ENCODE measurements around the gene CACNG3.
"Not testable (repeated sequence)": the region's sequence is repeated elsewhere in the genome, so short reads cannot be mapped to it uniquely, and the experiment has no call there.

Gene CACNG3

DNA sequence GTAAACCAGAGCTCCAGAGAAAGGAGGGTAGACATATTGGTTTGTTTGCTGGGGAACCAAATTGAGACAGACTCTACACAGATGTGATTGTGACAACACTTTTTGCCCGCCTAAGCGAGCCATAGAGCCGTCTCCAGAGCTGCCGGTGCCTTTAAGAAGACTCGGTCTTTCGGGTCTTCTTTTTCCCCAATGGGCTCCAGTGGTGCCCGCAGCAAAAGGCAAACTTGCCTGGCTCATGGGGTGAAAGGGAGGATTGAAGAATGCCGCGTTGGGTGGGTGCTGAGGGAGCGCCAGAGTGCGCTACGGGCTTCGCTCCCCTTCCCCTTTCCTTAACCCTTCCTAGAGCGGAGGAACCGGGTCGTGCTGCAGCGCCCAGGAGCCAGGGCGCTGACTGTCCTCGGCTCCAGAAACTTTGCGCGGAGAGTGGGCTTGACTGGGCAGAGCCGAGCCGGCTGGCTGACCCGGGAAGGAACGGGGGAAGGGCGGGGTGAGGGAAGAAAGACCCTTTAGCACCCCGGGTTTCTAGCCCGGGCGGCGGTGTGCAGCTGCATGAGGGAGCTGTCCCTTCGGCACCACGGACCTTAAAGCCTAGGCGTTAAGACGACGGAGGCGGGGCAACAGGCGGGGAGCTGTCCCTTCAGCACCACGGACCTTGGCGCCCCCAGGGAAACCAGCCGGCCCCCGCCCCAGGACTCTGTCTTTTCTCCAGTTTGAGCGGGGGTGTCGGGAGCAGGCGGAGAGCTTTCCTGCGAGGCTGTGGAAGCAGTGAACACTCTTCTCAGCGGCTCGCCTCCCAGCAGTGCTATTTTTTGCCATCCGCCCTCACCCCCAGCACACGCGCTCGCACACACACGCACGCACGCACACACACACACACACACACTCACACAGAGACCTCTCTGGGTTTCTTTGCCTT is at the start of gene CACNG3:
TSS of gene CACNG3 (plus strand) at position 880 of the 916 bp plus-strand sequence. CDS start 420 bp downstream, outside the sequence.
- DNase-seq = no peak

DNA sequence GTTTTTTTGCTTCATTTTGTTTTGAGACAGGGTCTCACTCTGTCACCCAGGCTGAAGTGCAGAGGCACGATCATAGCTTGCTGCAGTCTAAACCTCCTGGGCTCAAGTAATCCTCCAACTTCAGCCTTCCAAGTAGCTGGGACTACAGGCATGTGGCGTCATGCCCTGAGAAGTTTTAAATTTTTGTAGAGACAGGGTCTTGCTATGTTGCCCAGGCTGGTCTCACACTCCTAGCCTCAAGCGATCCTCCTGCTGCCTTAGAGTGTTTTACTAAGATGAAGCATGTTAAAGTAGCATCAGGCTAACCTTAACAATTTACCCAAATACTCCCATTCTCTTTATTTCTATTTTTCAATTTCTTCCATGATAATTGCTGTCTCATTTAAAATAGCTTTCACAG is 49.2 kb upstream of the CACNG3 start:
- no peak for DNase-seq

DNA sequence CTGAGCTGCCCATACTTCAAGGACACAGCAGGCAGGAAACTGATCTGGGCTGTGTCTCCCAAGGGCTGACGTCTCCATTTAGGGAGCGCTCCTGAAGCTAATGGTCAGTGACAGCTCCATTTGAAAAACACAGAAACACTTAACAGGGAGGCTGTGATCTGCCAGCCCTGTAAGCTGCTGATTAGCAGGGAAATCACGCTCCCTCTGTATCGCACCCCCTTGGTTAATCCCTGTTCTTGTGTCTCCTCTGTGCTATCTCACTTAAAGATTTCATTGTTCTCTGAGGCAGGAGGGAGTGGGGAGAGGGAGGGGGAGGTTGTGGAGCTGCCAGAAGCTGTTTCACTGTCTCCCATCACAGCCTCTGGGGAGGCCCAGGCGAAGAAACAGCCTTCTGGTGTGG is 47.4 kb upstream of the CACNG3 start:
- peak; percentile 39 for DNase-seq

DNA sequence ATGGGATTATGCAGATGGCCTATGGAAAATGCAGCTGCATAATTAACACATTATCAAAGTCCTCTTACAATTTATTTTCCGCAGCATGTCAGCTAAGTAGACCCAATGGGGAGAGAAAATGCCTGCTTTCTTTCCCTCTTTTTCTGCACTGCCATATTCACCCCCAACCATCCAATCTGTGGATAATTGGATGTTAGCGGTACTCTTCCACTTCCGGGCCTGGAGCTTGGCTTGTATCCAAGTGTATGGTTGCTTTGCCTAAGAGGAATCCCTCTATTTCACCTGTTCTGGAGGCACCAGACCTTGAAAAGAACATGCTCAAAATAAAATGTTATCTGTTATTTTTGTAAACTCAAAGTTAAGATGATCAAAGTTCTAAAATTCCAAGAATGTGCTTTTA is 41.1 kb upstream of the CACNG3 start:
- no peak for DNase-seq

DNA sequence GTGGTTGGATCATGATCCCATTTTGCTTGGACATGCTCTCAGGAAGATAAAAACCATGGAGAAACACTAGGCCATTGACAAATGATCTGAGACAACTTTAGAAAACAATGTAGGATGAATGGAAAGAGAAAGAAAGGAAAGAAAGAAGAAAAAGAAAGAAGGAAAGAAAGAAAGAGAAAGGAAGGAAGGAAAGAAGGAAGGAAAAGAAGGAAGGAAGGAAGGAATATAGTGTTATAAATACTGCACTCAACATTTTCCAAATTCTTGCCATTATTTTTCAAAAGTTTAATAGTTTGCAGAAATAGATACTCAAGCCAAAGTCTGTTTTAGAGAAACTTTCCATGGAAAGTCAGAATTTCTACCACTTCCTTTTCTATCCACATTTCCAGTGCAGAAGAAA is 39.2 kb upstream of the CACNG3 start:
- DNase-seq = no peak

DNA sequence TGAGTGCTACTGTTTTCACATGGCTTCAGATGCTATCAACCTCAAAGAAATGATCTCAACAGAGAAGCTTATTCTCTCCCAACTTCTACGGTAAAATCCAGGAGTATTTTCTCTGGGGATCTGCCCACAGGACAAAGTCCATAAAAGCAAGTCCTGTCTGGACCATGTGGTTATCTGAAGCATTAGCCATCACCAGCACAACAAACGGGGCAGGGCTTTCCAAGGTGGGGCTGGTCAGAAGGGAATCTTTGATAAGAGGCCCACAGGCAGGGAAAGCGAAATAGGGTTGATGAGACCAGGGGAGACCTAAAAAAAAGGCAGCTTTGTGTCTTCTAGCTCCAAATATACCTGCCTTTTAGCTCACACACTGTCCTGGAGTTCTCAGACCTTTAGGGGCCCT is 38.7 kb upstream of the CACNG3 start:
- no peak for DNase-seq

DNA sequence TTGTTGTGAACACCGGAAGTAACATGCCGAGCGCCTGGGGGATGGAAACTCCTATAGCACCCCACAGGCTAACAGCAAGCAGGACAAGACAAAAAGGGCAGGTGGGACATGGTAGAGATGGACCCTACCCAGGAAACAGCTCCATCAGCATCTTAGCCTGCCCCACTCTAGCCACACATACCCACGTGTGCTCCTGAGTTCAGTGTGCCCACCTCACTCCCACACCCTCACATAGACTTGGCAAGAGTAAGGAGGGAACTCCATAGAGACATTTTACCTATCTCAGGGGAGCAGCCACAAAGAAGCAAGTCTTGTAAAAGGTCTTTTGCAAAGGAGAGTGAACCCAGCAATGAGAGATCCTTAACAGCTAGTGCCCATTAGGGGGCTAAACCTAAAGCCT is 37.8 kb upstream of the CACNG3 start:
- DNase-seq = no peak

DNA sequence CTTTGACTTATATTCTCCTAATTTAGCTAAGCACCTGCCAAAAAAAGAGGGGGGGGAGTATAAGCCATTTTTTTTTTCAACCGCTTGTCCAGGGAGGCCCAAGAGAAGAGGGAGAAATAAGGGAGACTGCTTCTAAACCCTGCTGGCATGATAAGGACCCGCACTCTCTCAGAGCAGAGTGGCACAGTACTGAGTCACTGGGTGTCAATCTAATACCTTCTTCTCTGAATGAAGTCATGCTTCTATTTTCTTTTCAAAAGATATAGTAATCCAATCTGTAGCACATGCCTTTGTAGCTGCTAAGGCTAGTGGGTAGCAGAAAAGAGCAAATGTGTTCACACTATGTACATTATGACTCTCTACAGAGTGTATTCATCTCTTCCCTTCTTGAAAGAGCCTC is 34.9 kb upstream of the CACNG3 start:
- no peak for DNase-seq

DNA sequence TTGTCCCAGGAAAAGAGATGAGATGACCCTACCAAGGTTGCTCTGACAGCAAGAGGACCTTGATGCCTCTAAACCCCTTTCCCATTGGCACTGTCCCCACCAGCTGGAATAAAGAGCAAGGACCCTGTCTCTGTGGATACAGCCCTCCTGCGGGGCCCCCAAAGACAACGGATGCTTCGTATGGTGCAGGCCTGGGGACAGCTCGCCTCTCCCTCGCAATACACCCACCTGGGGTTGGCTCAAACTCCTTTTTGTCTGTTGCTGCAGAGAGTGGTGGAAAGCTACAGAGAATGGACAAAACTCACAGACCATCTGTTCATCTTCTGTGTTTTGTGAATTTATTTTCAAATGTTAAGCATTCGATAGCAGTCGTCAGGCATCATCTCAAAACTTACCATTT is 27.6 kb upstream of the CACNG3 start:
- no peak for DNase-seq

DNA sequence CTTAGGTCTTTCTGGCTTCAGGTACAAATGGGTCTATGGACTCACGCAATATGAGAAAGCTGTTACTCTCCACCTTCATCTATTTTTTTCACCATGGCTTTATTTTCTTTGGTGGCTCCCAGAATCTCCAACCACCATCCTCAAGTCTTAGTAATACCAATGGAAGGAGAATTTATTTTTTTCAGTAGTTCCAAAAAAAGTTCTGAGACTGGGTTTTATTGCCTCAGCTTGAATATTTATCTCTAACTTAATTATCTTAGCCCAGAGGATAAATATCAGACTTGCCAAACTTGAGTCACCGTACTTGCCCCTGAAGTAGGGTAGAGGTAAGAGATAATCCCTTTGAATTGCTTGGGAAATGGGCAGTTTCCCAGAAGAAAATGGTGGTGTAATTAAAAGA is 23.2 kb upstream of the CACNG3 start:
- no peak for DNase-seq

DNA sequence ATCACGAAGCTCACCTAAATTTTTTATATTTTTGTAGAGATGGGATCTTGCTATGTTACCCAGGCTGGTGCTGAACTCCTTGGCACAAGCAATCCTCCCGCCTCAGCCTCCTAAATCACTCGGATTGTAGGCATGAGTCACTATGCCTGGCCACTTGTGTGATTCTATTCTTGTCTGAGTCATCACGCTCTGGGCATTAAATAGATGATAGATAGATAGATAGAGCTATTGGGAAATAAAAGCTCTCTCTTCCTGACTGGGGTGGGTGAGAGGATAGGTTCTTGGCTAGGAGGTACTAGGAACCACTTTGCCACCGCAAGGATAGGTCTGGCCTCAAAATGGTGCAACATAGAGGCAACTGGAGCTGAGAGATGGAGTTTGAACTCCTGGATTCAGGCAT is 21.4 kb upstream of the CACNG3 start:
- no peak for DNase-seq

DNA sequence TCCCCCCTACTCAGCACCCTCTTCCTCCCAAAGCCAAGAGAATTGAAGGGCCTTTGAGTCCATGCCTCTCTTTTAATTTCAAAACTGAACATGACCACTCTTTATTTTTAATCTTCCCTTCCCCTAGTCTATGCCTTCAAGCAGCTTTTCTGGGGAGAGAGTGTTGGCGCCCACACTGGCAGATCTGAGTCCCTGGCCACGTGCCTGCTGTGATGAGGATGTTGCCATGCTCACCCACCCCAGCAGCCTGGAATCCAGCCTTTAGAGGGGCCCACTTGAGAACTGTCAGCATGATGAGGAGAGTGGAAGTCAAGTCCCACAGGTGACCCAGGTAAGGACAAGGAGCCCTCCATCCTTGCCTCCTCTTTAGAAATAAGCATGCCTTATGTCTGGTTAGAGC is 20.3 kb upstream of the CACNG3 start:
- no peak for DNase-seq

DNA sequence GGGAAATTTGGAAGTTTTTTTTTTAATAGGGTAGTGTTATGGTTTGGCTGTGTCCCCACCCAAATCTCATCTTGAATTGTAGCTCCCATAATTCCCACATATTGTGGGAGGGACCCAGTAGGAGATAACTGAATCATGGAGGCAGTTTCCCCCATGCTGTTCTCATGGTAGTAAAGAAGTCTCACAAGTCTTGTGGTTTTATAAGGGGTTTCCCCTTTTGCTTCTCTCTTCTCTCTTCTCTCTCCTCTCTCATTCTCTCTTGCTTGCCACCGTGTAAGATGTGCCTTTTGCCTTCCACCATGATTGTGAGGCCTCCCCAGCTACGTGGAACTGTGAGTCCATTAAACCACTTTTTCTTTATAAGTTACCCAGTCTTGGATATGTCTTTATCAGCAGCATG is 17.3 kb upstream of the CACNG3 start:
- DNase-seq = not testable (repeated sequence)

DNA sequence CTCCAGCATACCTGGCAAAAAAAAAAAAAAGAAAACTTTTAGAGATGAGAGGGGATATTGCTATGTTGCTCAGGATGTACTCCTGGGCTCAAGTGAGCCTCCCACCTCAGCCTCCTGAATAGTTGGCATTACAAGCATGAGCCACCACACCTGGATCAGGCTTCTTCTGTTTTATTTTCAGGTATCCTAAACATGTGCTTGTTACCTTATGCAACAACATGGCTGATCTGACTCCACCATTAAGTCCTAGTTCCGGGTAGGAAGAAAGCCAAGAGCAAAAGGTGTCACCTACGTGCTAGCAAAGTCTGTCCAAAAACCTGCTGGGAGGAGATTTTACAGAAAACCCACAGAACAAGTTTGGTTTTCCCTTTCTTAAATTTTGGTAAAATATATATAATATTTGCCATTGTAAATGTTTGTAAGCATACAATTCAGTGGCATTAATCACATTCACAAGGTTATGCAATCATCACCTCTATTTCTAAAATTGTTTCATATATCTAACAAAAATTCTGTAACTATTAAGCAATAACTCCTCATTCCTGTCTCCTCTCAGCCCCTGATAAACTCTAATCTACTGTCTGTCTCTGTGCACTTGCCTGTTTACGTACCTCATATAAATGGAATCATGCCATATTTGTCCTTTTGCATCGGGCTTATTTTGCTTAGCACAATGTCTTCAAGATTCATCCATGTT is 9.1 kb upstream of the CACNG3 start:
- DNase-seq = no peak

DNA sequence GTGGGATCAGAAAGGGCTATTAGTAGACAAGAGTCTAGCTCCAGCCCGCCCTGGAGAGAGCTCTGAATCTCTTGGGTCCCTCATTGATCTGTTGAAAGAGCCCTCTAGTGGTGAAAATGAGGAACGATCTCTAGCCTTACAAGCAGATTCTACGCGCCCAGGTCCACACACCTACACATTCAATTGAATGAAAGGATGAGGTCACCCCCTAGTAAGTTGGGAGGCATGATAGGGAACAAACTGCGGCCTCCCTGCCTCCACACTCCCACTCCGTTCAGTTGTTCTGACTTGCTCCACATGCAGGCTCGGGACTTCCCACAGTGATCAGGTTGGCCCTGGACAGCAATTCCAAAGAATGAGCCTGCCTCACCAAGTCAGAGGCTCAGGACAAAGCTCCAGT is 2.9 kb upstream of the CACNG3 start:
- DNase-seq = peak; percentile 10

DNA sequence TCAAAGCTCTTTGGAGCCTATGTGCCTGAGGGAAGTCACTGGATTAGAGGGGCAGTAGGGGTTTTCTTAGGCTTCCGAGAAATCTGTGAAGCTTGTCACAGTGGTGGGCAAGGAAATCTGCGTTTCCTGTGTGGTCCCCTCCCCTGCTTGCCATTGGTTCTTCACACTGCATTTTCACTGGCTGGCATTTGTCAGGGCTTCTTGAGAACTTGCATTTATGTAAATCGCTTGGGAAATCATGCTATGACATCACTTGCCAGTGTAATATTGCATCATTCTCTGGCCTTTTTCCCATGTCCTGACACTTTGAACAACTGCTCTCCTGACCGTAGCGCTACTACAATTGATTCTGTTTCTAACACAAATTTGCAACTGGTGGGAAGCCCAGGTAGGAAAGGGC is 1.8 kb downstream of the CACNG3 start:
- DNase-seq = no peak

DNA sequence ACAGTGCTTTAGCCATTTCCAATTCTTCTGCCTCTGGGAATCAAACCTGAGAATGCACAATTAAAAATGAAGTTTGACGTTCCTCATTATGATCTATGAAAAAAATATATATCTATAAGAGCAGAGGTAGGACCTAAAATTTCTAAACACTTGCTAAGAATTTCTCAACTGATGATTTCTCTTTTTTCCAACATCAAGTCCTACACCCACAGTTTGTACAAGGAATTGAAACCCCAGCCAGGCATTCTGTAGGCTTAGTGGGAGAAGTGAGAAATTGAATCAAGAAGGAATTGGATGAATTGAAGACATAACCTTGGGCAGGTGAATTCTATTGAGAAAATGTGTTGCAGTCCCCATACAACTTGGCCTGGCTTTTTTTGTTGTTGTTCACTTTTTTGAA is 2.7 kb downstream of the CACNG3 start:
- DNase-seq = no peak

DNA sequence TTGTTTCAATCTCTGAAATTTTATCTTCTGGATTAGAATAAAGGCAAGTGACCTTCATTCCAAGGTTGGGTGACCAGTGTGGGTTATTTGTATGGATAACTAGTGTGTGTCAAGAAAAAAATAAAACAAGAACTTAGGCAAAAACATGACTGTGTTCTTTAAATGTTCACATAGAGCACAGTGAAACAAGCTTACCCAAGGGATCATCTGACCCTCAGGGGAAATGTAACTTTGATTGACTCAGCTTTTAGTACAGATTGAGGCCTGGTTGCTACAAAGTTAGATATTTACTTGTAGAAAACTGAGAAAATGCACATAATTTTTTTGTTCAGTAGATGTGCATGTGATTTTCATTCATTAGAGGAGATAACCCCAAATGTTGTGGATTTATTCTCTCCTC is 6.7 kb downstream of the CACNG3 start:
- DNase-seq = no peak

DNA sequence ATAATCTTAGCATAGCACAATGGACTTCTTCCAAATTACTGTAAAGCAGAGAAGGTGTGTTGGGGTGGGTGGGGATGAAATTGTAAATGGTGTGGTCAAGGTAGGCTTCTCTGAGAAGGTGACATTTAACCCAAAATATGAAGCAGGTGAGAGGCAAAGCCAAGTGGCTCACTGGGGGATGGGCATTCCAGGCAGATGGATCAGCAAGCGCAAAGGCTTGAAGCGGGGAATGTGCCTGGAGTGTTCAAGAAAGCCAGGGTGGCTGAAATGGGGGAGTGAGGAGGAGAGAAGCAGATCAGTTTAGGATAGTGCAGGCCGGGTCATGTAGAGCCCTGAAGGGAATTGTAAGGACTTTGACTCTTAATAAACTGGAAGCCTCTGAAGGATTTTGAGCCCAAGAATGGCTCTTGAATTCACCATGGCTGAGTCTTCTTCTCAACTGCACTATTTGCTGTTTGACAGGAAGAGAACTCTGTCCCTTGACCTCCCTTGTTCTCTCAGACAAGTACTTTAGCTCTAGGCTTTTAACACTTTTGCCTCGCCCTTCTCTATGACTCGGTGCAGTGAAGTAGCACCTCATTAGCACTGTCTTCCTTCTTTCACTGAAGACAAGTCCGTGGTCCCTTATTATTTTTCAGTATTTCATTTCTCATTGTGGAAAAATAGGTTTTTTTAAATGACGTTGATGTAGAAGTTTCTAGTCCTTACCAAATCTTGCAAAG is 14.7 kb downstream of the CACNG3 start:
- DNase-seq = no peak

DNA sequence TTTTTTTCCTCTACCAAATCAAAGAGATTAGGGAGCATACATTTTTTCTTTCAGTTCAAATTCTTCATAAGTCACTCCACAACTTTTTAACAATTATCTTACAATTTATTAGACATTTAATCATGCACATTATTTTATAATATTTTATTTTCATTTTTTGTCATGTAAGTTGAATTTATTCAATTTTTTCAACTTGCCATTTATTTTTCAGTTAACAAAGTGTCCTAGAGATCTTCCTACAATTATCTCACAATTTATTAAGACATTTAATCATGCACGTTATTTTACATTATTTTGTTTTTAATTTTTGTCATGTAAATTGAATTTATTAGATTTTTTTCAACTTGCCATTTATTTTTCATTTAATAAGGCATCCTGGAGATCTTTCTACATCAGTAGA is 16.2 kb downstream of the CACNG3 start:
- no peak for DNase-seq

DNA sequence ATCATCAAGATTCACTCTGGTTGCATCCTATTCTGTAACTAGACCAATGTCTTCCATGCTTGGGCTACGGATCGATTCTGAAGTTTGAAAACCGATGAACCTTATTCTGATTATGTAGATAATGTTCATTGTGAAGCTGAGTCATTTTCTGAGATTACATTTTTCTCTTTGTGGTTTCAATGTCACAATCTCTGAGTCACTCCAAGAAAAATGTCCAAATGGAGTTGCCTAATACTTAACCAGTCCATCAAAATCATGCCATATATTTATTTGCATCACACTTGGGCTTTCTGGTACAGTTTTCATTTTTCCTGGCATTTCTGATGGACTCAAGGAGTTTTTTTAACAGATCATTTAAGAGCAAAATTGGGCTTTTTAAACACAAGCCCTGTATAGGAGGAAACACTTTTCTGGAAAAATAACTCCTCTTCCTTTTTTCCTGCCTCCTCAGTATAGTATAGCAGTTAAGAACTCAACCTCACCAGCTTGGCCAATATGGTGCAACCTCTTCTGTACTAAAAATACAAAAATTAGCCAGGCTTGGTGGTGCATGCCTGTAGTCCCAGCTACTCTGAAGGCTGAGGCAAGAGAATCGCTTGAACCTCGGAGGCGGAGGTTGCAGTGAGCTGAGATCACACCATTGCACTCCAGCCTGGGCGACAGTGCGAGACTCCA is 17.5 kb downstream of the CACNG3 start:
- no peak for DNase-seq

DNA sequence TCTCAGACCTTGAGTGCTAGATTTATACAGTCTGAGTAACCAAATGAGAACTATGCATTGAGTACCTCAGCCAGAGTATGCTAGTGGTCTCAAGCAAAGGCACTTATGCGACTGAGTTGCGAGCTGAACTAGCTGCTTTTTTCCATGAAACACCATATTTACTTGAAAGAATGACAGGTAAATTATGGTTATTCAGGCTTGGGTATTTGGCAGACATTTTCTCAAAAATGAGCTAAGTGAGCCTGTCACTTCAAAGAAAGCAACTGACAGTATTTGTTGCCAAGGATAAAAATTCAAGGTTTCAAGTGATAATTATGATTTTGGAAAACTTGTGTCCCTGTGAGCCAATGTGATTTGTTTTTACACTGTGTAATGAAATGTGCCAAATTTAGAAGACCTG is 19.3 kb downstream of the CACNG3 start:
- DNase-seq = no peak

DNA sequence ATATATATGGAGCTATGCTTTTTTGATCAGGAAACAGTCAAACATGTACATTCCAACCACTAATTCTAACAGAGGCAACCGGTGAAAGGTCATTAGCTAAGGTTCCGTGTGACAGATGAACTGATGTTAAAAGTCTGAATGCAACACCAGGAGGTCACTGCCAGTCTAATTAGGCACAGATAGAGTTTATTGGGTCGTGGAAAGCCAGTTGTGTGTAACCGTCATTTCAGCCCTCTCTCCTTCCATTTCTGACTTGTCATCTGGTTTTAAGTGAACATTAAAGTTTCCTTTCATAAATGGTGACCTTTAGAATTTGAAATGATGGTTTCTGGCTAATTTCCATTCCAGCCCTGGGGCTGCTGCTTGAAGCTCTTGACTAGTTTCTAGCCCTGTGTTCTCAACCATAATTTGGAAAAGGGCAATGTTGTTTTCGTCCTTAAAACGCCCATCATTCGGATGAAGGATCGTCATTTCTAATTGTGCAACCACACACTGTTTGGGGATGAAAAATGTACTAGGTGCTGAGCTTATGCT is 23.9 kb downstream of the CACNG3 start:
- DNase-seq = no peak
